Mucosa of descending colon (tissue), 3 donors: ENCODE results near the gene FBXW2. TPM values are rescaled to one million over a fixed set of nuclear protein-coding genes. Genes with fewer than 3 reads are reported as not detected.

Source experiments
- ATAC-seq: fragments of 200-7000 bp; cut with Tn5 transposase; one replicate; pipeline ENCODE4 v1.9.1; 2020; ENCODE audit warnings: mild to moderate bottlenecking, moderate library complexity
- DNase-seq, 3 donors: peaks; one replicate each; pipeline ENCODE4 v3.0.0-alpha.2; 2020
- H3K36me3 ChIP-seq: fragments of 200-600 bp; one replicate; pipeline ENCODE4 v1.8.0; 2021; ENCODE audit warnings: low read depth, mild to moderate bottlenecking
- H3K4me1 ChIP-seq: fragments of 200-600 bp; one replicate; pipeline ENCODE4 v1.8.0; 2021; ENCODE audit warnings: low read depth, mild to moderate bottlenecking
- H3K4me3 ChIP-seq: fragments of 200-600 bp; one replicate; pipeline ENCODE4 v1.8.0; 2021; ENCODE audit warnings: mild to moderate bottlenecking
- H3K9me3 ChIP-seq: fragments of 200-600 bp; one replicate; pipeline ENCODE4 v1.8.0; 2021; ENCODE audit warnings: mild to moderate bottlenecking
- intact Hi-C, 2 donors: fragments of 100-400 bp; cut with DNase I in 1 of 2; cut with micrococcal nuclease in 1 of 2; formaldehyde crosslinking; loops; one replicate each; pipeline versions ENCODE4 v1.11.0 to v1.11.1; 2022; cut with DNase I, micrococcal nuclease
- total RNA-seq, 3 donors: library from RNA; stranded (reverse); fragmentation: NEBNext Ultra II Directional in 2 of 3; extraction: Animal tissue kit (Norgen Biotek cat#: 25700) in 2 of 3; gene quantifications; one replicate each; pipeline versions ENCODE4 v1.2.1 to v1.2.4, GENCODE V29; 2021 to 2023
- TF ChIP-seq, protein P1 (sequence below): fragments of 200-600 bp; IDR thresholded peaks from one replicate; pipeline ENCODE4 v1.8.0; 2022; ENCODE audit warnings: antibody characterized with exemption, mild to moderate bottlenecking
- donor health status: DM: no; HTN: no; CAD: no; lungs with moderate emphysema.
- donor health status: DM: no; HTN: no; CAD: no.
- donor health status: DM: no; HTN: yes; CAD: no.

The FBXW2 gene
- total RNA-seq, 3 donors from 2014 or later = 62.1 to 67.5 (median 65.0) TPM

DNA sequence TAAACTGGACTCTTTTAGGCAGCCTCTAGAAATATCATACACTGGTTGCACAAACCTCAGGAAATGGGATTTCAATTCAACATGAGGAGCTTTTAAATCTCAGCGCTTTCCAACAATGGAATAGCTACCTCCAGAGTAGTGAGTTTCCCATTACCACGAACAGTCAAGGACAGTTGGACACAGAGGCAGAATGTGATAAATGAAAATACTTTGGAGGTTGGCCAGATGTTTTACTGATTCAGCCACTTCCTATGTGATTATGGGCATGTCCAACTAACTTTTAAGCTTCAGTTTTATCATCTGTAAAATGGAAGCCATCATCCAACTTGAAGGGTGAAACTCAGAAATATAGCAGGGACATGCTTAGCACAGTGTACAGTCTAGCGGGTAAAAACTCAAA is 2.1 kb downstream of the FBXW2 start:
- Histone ChIP-seq H3K4me1 (peaks cover 16% of the 10 kb centered on the region), H3K4me3 (no peak overlapping the region)
- no peak for DNase-seq

DNA sequence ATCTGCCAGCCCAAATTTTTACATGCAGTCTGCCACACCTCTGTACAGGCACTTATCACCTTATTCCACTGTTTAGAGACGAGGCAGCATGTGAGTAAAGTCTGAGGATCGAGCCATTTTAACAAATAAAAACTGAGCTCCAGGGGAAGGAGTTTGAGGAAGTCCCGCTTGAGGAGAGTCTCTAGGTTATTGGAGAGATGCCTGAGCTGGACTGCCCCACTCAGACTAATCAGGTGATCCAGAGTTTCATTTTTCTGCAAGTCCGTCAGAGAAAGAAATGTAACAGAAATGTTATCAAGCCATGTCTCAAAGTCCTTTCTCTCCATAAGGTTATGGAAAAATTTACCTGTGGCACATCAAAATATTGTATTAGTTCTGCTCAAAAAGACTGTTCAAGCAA is 5.3 kb downstream of the FBXW2 start:
- DNase-seq (no peak), ATAC-seq (no peak)
- Histone ChIP-seq H3K36me3 (no peaks in the 10 kb centered on the region), H3K4me1 (peaks cover 16% of the 10 kb centered on the region), H3K9me3 (no peaks in the 10 kb centered on the region), H3K4me3 (no peak overlapping the region)
- intact Hi-C loops = no loop called here
- TF ChIP-seq, protein P1, sequence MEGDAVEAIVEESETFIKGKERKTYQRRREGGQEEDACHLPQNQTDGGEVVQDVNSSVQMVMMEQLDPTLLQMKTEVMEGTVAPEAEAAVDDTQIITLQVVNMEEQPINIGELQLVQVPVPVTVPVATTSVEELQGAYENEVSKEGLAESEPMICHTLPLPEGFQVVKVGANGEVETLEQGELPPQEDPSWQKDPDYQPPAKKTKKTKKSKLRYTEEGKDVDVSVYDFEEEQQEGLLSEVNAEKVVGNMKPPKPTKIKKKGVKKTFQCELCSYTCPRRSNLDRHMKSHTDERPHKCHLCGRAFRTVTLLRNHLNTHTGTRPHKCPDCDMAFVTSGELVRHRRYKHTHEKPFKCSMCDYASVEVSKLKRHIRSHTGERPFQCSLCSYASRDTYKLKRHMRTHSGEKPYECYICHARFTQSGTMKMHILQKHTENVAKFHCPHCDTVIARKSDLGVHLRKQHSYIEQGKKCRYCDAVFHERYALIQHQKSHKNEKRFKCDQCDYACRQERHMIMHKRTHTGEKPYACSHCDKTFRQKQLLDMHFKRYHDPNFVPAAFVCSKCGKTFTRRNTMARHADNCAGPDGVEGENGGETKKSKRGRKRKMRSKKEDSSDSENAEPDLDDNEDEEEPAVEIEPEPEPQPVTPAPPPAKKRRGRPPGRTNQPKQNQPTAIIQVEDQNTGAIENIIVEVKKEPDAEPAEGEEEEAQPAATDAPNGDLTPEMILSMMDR = no peak

More for the DNA sequence above, 2.1 kb downstream of the FBXW2 start:
- Histone ChIP-seq H3K36me3 (no peaks in the 10 kb centered on the region), H3K9me3 (no peaks in the 10 kb centered on the region)
- no peak for ATAC-seq
- intact Hi-C loops = no loop called here
- TF ChIP-seq, protein P1 = no peak

DNA sequence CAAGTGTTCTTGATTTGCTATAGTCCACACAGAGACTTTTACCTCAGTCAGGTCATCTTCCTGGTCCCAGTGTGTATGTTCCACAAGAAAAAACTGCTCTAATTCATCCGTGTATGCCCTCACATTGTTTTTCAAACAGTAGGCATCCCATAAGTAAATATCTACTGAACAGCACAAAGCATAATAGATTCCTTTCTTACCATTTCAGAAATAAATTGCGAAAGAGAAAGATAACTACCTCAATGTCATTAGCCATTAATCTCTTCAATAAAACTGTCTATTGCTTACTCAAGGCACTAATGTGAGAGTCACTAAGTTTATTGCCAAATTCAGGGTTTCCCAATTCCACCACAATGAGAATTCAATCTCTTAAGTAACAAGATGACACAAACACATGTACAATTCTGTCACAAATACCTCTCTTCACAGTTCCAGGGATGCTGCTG is 9.6 kb downstream of the FBXW2 start:
- ATAC-seq (no peak), DNase-seq (no peak)
- H3K4me1 ChIP-seq = no peaks in the 10 kb centered on the region
- no peaks in the 10 kb centered on the region for H3K9me3 ChIP-seq
- TF ChIP-seq, protein P1 = no peak
- no peak overlapping the region for H3K4me3 ChIP-seq
- intact Hi-C loops = no loop called here
- no peaks in the 10 kb centered on the region for H3K36me3 ChIP-seq

DNA sequence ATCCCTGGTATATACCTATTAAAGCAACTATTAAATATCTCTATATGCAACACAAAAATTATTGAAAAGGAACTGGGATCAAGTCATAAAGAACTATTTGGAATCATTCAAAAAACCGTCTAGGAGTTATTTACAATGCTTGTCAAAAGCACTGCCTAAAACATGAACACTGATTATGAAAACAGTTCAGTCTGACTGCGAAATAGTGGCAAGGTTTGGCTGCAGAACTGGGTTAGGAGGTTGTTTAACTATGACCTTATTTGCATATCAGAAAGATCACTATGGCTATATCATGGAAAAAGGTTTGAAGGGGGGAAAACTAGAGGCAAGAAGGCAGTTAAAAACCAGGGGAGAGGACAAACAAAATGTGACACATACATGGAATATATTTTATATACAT is 12.0 kb downstream of the FBXW2 start:
- ATAC-seq = no peak
- Histone ChIP-seq H3K4me1 (no peaks in the 10 kb centered on the region), H3K9me3 (no peaks in the 10 kb centered on the region), H3K4me3 (no peak overlapping the region), H3K36me3 (no peaks in the 10 kb centered on the region)
- no peak for DNase-seq
- TF ChIP-seq, protein P1 = no peak
- intact Hi-C loops = no loop called here

DNA sequence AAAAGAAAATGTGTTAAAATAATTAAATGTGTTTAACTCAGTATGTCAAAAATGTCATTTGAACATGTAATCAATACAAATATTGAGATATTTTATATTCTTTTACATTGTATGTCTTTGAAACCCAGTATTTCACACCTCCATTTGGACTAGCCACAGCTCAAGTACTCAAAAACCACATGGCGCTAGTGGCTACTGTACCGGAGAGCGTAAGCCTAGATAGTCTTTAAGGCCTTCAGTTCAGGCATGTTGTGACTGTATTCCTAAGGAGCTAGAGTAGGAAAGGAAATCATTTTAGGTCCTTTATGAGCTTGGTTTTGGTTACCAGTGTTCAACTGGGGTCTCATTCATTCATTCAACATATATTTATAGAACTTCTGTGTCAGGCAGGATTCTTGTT is 12.8 kb downstream of the FBXW2 start:
- intact Hi-C loops = no loop called here
- Histone ChIP-seq H3K4me1 (no peaks in the 10 kb centered on the region), H3K4me3 (no peak overlapping the region), H3K9me3 (no peaks in the 10 kb centered on the region), H3K36me3 (no peaks in the 10 kb centered on the region)
- TF ChIP-seq, protein P1 = no peak
- ATAC-seq = no peak
- DNase-seq = no peak

DNA sequence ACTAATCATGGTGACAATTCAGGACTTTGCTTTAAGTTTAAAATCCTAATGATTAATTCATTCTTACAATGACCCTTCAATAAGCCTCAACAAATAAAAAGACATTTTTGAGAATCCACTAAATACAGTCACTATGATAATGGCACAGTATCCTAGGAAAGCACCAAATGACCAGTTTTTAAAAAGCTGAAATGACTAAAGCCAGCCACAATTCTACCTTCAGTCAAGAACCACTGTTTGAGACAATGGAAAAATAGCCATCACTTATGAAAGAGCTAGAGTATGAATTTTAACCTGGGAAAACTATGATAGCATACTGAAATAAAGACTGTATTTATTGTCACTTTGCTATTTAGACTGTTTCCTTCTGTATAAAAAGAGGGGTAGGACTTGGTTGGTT is 14.0 kb downstream of the FBXW2 start:
- no peaks in the 10 kb centered on the region for H3K4me1 ChIP-seq
- H3K36me3 ChIP-seq = no peaks in the 10 kb centered on the region
- ATAC-seq = no peak
- no peaks in the 10 kb centered on the region for H3K9me3 ChIP-seq
- intact Hi-C loops = no loop called here
- no peak overlapping the region for H3K4me3 ChIP-seq
- DNase-seq = no peak
- TF ChIP-seq, protein P1 = no peak
